Measurements from ENCODE around the gene NDUFB10. TPM values are rescaled to one million over a fixed set of nuclear protein-coding genes. Genes with fewer than 3 reads are reported as not detected.

The NDUFB10 gene
- total RNA-seq, 1 donor from 2014 or later: 122 TPM

DNA sequence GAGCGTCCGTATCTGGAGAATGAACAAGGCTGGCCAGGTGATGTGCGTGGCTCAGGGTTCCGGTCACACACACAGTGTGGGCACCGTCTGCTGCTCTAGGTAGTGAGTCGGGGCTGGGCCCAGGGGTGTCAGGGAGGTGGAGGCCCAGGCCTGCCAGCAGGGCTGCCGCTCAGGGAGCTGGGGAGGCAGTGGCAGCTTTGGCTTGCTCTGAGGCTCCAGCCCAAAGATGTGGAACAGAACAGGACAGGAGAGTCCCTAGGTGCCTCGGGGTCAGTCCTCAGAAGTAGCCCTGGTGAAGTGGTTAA lies 16.8 kb downstream of the NDUFB10 start:
- Mint-ChIP-seq H3K4me3 (no peak overlapping the region), H3K9me3 (no peaks in the 10 kb centered on the region)

DNA sequence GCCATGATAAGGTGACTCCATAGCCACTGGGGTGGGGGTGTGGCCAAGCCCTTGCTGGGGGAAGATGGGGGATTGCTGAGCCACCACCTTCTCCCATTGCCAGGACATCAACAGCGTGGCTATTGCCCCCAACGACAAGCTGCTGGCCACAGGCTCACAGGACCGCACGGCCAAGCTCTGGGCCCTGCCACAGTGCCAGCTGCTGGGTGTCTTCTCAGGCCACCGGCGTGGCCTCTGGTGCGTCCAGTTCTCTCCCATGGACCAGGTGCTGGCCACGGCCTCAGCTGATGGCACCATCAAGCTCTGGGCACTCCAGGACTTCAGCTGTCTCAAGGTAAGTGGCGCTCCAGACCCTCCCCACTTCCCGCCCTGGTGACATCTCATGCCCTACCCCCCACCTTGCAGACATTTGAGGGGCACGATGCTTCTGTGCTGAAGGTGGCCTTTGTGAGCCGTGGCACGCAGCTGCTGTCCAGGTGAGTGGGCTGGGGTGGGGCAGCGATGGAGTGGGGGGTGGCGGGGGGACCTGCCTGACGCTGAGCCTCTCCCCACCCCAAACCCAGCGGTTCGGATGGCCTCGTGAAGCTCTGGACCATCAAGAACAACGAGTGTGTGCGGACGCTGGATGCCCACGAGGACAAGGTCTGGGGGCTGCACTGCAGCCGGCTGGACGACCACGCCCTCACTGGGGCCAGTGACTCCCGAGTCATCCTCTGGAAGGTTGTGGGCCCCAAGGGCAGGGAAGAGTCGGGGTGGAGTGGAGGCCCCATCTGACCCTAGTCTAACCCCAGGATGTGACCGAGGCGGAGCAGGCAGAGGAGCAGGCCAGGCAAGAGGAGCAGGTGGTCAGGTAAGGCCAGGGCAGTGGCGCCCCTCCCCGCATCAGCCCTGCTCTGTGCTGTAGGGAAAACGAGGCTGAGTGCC lies 17.9 kb downstream of the NDUFB10 start:
- Mint-ChIP-seq H3K4me1 (ENCODE audit: unreplicated experiment) (peaks cover 5% of the 10 kb centered on the region), H3K27ac (no peak overlapping the region), H3K9me3 (no peaks in the 10 kb centered on the region), H3K4me3 (no peak overlapping the region), H3K27me3 (peaks cover 30% of the 10 kb centered on the region), H3K36me3 (no peaks in the 10 kb centered on the region)
- DNase-seq (ENCODE audit: extremely low spot score, unreplicated experiment): no peak
- TF ChIP-seq, protein P1, sequence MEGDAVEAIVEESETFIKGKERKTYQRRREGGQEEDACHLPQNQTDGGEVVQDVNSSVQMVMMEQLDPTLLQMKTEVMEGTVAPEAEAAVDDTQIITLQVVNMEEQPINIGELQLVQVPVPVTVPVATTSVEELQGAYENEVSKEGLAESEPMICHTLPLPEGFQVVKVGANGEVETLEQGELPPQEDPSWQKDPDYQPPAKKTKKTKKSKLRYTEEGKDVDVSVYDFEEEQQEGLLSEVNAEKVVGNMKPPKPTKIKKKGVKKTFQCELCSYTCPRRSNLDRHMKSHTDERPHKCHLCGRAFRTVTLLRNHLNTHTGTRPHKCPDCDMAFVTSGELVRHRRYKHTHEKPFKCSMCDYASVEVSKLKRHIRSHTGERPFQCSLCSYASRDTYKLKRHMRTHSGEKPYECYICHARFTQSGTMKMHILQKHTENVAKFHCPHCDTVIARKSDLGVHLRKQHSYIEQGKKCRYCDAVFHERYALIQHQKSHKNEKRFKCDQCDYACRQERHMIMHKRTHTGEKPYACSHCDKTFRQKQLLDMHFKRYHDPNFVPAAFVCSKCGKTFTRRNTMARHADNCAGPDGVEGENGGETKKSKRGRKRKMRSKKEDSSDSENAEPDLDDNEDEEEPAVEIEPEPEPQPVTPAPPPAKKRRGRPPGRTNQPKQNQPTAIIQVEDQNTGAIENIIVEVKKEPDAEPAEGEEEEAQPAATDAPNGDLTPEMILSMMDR (conservative IDR thresholded peaks at IDR 0.05): no peak

More for the DNA sequence above, 16.8 kb downstream of the NDUFB10 start:
- peaks cover 19% of the 10 kb centered on the region for H3K27me3 Mint-ChIP-seq
- peaks cover 13% of the 10 kb centered on the region for H3K4me1 Mint-ChIP-seq (ENCODE audit: unreplicated experiment)
- DNase-seq (ENCODE audit: extremely low spot score, unreplicated experiment): no peak
- no peaks in the 10 kb centered on the region for H3K36me3 Mint-ChIP-seq
- TF ChIP-seq, protein P1 (conservative IDR thresholded peaks at IDR 0.05): no peak
- H3K27ac Mint-ChIP-seq: no peak overlapping the region

DNA sequence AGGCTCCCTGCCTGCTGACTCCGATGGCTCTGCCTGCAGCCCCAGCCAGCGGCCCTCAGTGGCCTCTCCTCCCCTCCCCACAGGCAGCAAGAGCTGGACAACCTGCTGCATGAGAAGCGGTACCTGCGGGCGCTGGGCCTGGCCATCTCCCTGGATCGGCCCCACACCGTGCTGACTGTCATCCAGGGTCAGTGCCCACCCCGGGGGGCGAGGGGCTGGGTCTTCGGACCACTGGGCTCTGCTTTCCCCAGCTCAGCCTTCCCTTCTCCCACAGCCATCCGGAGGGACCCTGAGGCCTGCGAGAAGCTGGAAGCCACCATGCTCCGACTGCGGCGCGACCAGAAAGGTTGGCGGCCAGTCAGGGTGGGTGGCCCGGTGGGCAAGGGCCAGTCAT lies 18.5 kb downstream of the NDUFB10 start:
- TF ChIP-seq, protein P1 (conservative IDR thresholded peaks at IDR 0.05): no peak
- Mint-ChIP-seq H3K36me3 (no peaks in the 10 kb centered on the region), H3K4me1 (ENCODE audit: unreplicated experiment) (peaks cover 2% of the 10 kb centered on the region), H3K27me3 (peaks cover 36% of the 10 kb centered on the region), H3K9me3 (no peaks in the 10 kb centered on the region), H3K4me3 (no peak overlapping the region), H3K27ac (no peak overlapping the region)
- DNase-seq (ENCODE audit: extremely low spot score, unreplicated experiment): no peak

GRCh38 chr16:1978476-1979120 lies 19.3 kb downstream of the NDUFB10 start:
- Mint-ChIP-seq H3K9me3 (no peaks in the 10 kb centered on the region), H3K4me1 (ENCODE audit: unreplicated experiment) (peaks cover 5% of the 10 kb centered on the region), H3K36me3 (no peaks in the 10 kb centered on the region), H3K27ac (no peak overlapping the region), H3K4me3 (no peak overlapping the region), H3K27me3 (peaks cover 41% of the 10 kb centered on the region)
- TF ChIP-seq, protein P1 (conservative IDR thresholded peaks at IDR 0.05): no peak
- no peak for DNase-seq (ENCODE audit: extremely low spot score, unreplicated experiment)

- TF ChIP-seq, protein P1 (conservative IDR thresholded peaks at IDR 0.05): no peak
- Mint-ChIP-seq H3K36me3 (no peaks in the 10 kb centered on the region), H3K27ac (no peak overlapping the region), H3K27me3 (peaks cover 41% of the 10 kb centered on the region), H3K4me3 (no peak overlapping the region), H3K4me1 (ENCODE audit: unreplicated experiment) (peaks cover 5% of the 10 kb centered on the region), H3K9me3 (no peaks in the 10 kb centered on the region)
- no peak for DNase-seq (ENCODE audit: extremely low spot score, unreplicated experiment)
Observed at GRCh38 chr16:1979271-1980029, 20.1 kb downstream of the NDUFB10 start.

All from type B pancreatic cell (in vitro differentiated cells).